Testis (tissue), 2 donors: ENCODE results near the gene DOK5.

ENCODE experiments used
- POLR2A ChIP-seq: fragments of 450-650 bp; IDR thresholded peaks from one replicate; pipeline ENCODE4 v1.6.1; 2017; ENCODE audit warnings: antibody characterized with exemption, mild to moderate bottlenecking, moderate library complexity
- TF ChIP-seq, protein P1 (sequence below), 3 experiments: fragments of 450-650 bp in 2 of 3; fragments of 200-600 bp in 1 of 3; sonication (generic) in 1 of 3; IDR thresholded peaks; one replicate each; pipeline ENCODE4 v1.5.1; 2016 to 2019; ENCODE audit warnings: antibody characterized with exemption in 3 of 3, mild to moderate bottlenecking in 2 of 3, moderate library complexity in 1 of 3

DNA sequence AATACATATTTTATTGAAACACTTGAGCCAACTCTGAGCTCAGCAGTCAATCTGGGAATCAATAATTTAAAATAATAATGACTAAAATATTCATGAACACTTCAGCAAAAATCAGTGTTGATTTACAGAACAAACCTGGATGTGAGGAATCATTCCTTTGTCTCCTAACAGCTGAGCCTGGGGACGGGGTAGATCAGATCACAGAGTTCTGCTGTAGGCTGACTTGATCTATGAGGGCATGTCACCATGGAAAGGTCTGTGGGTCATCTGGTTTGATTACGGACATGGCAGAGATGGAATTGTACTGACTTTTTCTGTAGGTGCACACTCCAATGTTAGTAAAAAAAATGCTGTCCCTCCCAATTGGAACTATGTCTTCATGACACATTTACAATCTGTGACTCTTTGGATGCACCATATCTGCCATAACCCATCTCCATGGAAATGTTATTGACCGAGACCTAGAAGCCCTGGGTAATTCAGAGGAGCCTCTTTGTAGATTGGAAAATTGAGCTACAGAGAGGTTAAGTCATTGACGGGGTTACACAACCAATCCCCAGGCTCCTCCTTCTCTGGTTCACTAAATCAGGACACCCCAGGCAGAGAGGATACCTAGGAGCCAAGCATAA, 114.1 kb downstream of the DOK5 start:
- TF ChIP-seq, protein P1, sequence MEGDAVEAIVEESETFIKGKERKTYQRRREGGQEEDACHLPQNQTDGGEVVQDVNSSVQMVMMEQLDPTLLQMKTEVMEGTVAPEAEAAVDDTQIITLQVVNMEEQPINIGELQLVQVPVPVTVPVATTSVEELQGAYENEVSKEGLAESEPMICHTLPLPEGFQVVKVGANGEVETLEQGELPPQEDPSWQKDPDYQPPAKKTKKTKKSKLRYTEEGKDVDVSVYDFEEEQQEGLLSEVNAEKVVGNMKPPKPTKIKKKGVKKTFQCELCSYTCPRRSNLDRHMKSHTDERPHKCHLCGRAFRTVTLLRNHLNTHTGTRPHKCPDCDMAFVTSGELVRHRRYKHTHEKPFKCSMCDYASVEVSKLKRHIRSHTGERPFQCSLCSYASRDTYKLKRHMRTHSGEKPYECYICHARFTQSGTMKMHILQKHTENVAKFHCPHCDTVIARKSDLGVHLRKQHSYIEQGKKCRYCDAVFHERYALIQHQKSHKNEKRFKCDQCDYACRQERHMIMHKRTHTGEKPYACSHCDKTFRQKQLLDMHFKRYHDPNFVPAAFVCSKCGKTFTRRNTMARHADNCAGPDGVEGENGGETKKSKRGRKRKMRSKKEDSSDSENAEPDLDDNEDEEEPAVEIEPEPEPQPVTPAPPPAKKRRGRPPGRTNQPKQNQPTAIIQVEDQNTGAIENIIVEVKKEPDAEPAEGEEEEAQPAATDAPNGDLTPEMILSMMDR (IDR thresholded peaks at IDR 0.05), result no peak
- TF ChIP-seq POLR2A, result no peak
